Tibial nerve (tissue), 4 donors: Measurements from ENCODE around the gene ALDH3A2. TPM values are rescaled to one million over a fixed set of nuclear protein-coding genes. Genes with fewer than 3 reads are reported as not detected.

Source experiments
- DNase-seq, 2 donors: peaks; one replicate each; pipeline ENCODE4 v3.0.0-alpha.2; 2019; ENCODE audit warnings: low spot score in 2 of 2
- H3K27ac ChIP-seq, 4 donors: fragments of 200-600 bp; sonication (generic) in 3 of 4; one replicate each; pipeline ENCODE4 v1.5.1; 2017 to 2019; ENCODE audit warnings: mild to moderate bottlenecking in 1 of 4
- H3K27me3 ChIP-seq, 2 donors: fragments of 200-600 bp; sonication (generic) in 1 of 2; one replicate each; pipeline versions ENCODE4 v1.5.1 to v1.6.0; 2017 to 2019
- H3K36me3 ChIP-seq, 3 donors: fragments of 200-600 bp; sonication (generic); one replicate each; pipeline ENCODE4 v1.5.1; 2018 to 2019
- H3K4me1 ChIP-seq, 4 donors: fragments of 200-600 bp; sonication (generic) in 3 of 4; one replicate each; pipeline ENCODE4 v1.5.1; 2017 to 2019
- H3K4me3 ChIP-seq, 4 donors: fragments of 200-600 bp; sonication (generic) in 3 of 4; one replicate each; pipeline ENCODE4 v1.5.1; 2017 to 2019; ENCODE audit warnings: mild to moderate bottlenecking in 1 of 4, moderate library complexity in 1 of 4
- H3K9me3 ChIP-seq, 4 donors: fragments of 200-600 bp; sonication (generic) in 3 of 4; one replicate each; pipeline ENCODE4 v1.5.1; 2017 to 2019
- CTCF ChIP-seq, 5 experiments: fragments of 200-600 bp in 3 of 5; fragments of 450-650 bp in 2 of 5; sonication (generic) in 3 of 5; IDR thresholded peaks; one replicate each; pipeline ENCODE4 v1.5.1; 2016 to 2019; ENCODE audit warnings: antibody characterized with exemption in 5 of 5, mild to moderate bottlenecking in 3 of 5, moderate library complexity in 2 of 5
- EP300 ChIP-seq, 2 donors: sonication (generic); formaldehyde crosslinking; IDR thresholded peaks; one replicate each; pipeline ENCODE4 v1.6.1; 2017; ENCODE audit warnings: antibody characterized with exemption in 2 of 2, mild to moderate bottlenecking in 1 of 2
- POLR2A ChIP-seq, 2 donors: fragments of 450-650 bp; IDR thresholded peaks; one replicate each; pipeline ENCODE4 v1.6.1; 2017; ENCODE audit warnings: antibody characterized with exemption in 2 of 2, mild to moderate bottlenecking in 2 of 2, moderate library complexity in 2 of 2
- WGBS, 2 donors: methylation state at CpG; one replicate each; pipeline ENCODE4 v1.1.5; 2018; 5-methylcytosine and 5-hydroxymethylcytosine counted together
- total RNA-seq, 4 donors: library from RNA; depleted of rRNA; stranded (reverse); fragments of >200 nt; gene quantifications; one replicate each; pipeline ENCODE4 v1.1.0, GENCODE V29; 2016

Gene ALDH3A2
- total RNA-seq, 4 donors from 2014 or later = 84.3 to 152 (median 105) TPM

DNA sequence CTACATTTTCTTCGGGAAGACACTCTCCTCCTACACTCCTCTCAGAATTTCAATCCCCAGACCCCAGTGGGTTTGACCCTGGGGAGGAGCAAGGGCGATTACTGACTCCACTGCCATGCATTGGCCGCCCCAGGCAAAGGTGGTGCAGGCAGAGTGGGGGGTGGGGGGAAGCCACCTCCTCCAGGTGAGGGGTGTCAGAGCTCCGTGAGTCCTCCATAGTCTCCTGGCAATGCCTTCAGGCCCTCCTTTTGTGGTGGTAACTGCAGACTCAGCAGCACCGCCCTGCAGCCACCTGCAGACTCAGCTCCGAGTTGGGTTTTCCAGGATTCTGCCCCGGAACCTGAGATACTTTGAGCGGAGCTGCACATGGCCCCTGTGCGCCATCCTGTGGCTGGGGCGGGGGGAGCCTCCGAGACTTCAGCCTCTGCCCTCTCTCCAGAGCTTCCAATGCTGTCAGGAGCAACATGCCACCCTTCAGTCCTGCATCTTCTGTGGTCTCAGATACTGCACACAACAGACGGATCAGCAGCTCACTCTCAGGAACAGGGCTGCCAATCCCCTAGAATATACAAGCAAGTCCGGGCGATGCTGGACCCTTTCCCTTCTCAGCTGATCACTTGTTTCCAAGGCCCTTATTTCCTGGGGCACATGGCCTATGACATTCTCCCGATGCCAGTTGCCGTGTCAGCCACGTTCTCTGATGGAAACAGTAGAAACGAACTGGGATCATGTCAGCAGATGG, 70.2 kb downstream of the ALDH3A2 start:
- peaks cover 0 to 32% (median 11%) of the 10 kb centered on the region in 4 donors for H3K4me1 ChIP-seq
- TF ChIP-seq CTCF (IDR thresholded peaks at IDR 0.05) = no peak
- TF ChIP-seq EP300 (IDR thresholded peaks at IDR 0.05) = no peak
- no peak for TF ChIP-seq POLR2A (IDR thresholded peaks at IDR 0.05)
- H3K27me3 ChIP-seq = no peaks in the 10 kb centered on the region
- DNase-seq = no peak
- WGBS, 2 donors = 67 to 71% methylated on average over 12 to 18 of the region's 18 CpGs
- no peak overlapping the region for H3K27ac ChIP-seq
- no peaks in the 10 kb centered on the region for H3K36me3 ChIP-seq
- no peak overlapping the region for H3K4me3 ChIP-seq
- no peaks in the 10 kb centered on the region for H3K9me3 ChIP-seq

DNA sequence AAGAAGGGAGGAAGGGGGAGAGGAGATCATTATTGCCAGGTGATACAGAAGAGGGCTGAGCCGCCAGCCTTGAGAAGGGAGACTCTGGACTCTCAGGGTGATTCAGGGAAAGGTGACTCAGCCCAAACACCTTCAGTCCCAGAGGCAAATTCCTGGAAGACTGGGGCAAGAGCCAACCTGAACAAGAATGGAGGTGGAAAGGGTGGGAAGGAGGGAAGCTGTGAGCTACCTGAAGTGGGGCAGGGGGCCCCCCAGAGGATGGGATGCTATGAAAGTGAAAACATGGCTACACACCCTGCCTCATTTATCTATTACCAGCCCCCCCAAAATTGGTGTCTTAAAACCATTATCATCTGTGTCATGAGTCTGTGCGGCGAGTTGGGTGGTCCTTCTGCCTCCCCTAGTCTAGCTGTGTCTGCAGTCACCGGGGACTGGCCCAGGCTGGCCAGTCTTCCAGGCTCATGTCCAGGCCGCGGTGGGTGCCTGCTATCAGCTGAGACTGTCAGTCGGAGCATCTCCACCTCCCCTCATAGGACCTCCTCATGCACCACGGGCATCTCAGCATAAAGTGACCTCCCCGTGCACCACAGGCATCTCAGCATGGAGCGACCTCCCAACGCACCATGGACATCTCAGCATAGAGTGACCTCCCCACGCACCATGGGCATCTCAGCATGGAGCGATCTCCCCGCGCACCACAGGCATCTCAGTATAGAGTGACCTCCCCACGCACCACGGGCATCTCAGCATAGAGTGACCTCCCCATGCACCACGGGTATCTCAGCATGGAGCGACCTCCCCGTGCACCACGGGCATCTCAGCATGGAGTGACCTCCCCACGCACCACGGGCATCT, 71.0 kb downstream of the ALDH3A2 start:
- 87 to 93% methylated on average over 21 to 23 of the region's 23 CpGs for WGBS, 2 donors
- Histone ChIP-seq H3K36me3 (no peaks in the 10 kb centered on the region), H3K27ac (peak overlapping the region in 1 of 4 donors; percentile 38), H3K27me3 (no peaks in the 10 kb centered on the region), H3K4me1 (peaks cover 0 to 40% (median 19%) of the 10 kb centered on the region in 4 donors), H3K4me3 (no peak overlapping the region), H3K9me3 (no peaks in the 10 kb centered on the region)
- no peak for TF ChIP-seq CTCF (IDR thresholded peaks at IDR 0.05)
- no peak for TF ChIP-seq EP300 (IDR thresholded peaks at IDR 0.05)
- TF ChIP-seq POLR2A (IDR thresholded peaks at IDR 0.05) = no peak
- no peak for DNase-seq

DNA sequence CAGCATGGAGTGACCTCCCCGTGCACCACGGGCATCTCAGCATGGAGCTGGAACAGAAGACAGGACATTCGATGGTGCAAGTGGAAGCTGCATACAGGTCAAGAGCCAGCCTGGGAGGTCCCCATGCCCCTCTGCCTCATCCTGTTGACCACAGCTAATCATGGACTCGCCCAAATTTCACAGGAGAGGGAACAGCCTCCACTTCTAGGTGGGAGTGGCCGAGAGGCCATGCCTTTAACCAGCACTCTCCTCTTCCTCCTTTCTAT, 71.6 kb downstream of the ALDH3A2 start:
- Histone ChIP-seq H3K27ac (peak overlapping the region in 1 of 4 donors; percentile 38), H3K27me3 (no peaks in the 10 kb centered on the region), H3K9me3 (no peaks in the 10 kb centered on the region), H3K4me1 (peaks cover 0 to 45% (median 23%) of the 10 kb centered on the region in 4 donors), H3K36me3 (no peaks in the 10 kb centered on the region), H3K4me3 (no peak overlapping the region)
- WGBS, 2 donors = 68 to 82% methylated on average over 4 to 5 of the region's 5 CpGs
- DNase-seq = no peak
- TF ChIP-seq EP300 (IDR thresholded peaks at IDR 0.05) = no peak
- TF ChIP-seq CTCF (IDR thresholded peaks at IDR 0.05) = no peak
- no peak for TF ChIP-seq POLR2A (IDR thresholded peaks at IDR 0.05)

- Histone ChIP-seq H3K36me3 (no peaks in the 10 kb centered on the region), H3K27me3 (no peaks in the 10 kb centered on the region), H3K9me3 (no peaks in the 10 kb centered on the region), H3K27ac (peak overlapping the region in 1 of 4 donors; percentile 38), H3K4me3 (no peak overlapping the region), H3K4me1 (peaks cover 0 to 50% (median 24%) of the 10 kb centered on the region in 4 donors)
- no peak for DNase-seq
- 53 to 57% methylated on average over 8 to 9 of the region's 9 CpGs for WGBS, 2 donors
- TF ChIP-seq EP300 (IDR thresholded peaks at IDR 0.05) = no peak
- TF ChIP-seq CTCF (IDR thresholded peaks at IDR 0.05) = no peak
- no peak for TF ChIP-seq POLR2A (IDR thresholded peaks at IDR 0.05)
These were observed 72.3 kb downstream of the ALDH3A2 start for GRCh38 chr17:19720631-19721426.
